MM.1S (cell line): ENCODE data around the gene ATP1A2.

Source experiments
- DNase-seq: peaks from one replicate; pipeline ENCODE4 v3.0.0-alpha.2; 2015
- H2AFZ ChIP-seq: fragments of 300-600 bp; sonication (generic); 2 replicates; pipeline ENCODE4 v1.6.0; 2016; ENCODE audit warnings: antibody characterized with exemption, low read length
- H3F3A ChIP-seq: fragments of 300-600 bp; sonication (generic); 2 replicates; pipeline ENCODE4 v1.6.1; 2016; ENCODE audit warnings: mild to moderate bottlenecking, antibody characterized with exemption, low read length, moderate library complexity, mixed read lengths; ENCODE audit not compliant: insufficient read depth
- H3K27ac ChIP-seq: fragments of 300-600 bp; sonication (generic); 2 replicates; pipeline ENCODE4 v1.5.1; 2016; ENCODE audit warnings: mild to moderate bottlenecking, low read length
- H3K27me3 ChIP-seq: fragments of 300-600 bp; sonication (generic); replicated peaks from 2 replicates; pipeline ENCODE4 v1.6.0; 2016; ENCODE audit warnings: low read length; ENCODE audit not compliant: insufficient read depth
- H3K36me3 ChIP-seq: fragments of 300-600 bp; sonication (generic); replicated peaks from 2 replicates; pipeline ENCODE4 v1.6.1; 2016; ENCODE audit warnings: mild to moderate bottlenecking, low read length, mixed read lengths; ENCODE audit not compliant: insufficient read depth
- H3K4me1 ChIP-seq: fragments of 300-600 bp; sonication (generic); 2 replicates; pipeline ENCODE4 v1.6.1; 2016; ENCODE audit warnings: low read length, mixed read lengths
- H3K4me2 ChIP-seq: fragments of 300-600 bp; sonication (generic); 2 replicates; pipeline ENCODE4 v1.6.0; 2016; ENCODE audit warnings: low read depth, low read length
- H3K4me3 ChIP-seq: fragments of 300-600 bp; sonication (generic); 2 replicates; pipeline ENCODE4 v1.5.1; 2016; ENCODE audit warnings: low read length, mixed read lengths
- H3K79me2 ChIP-seq: fragments of 300-600 bp; sonication (generic); 2 replicates; pipeline ENCODE4 v1.6.1; 2016; ENCODE audit warnings: mixed run types, low read length, mixed read lengths
- H3K9ac ChIP-seq: fragments of 300-600 bp; sonication (generic); 2 replicates; pipeline ENCODE4 v1.6.1; 2016; ENCODE audit warnings: low read length, mixed read lengths
- H3K9me2 ChIP-seq: fragments of 300-600 bp; sonication (generic); replicated peaks from 2 replicates; pipeline ENCODE4 v1.6.1; 2016; ENCODE audit warnings: mild to moderate bottlenecking, low read length, mixed read lengths; ENCODE audit not compliant: insufficient read depth
- H3K9me3 ChIP-seq: fragments of 300-600 bp; sonication (generic); replicated peaks from 2 replicates; pipeline ENCODE4 v1.6.1; 2016; ENCODE audit warnings: mild to moderate bottlenecking, low read length, mixed read lengths; ENCODE audit not compliant: insufficient read depth
- H4K20me1 ChIP-seq: fragments of 300-600 bp; sonication (generic); 2 replicates; pipeline ENCODE4 v1.6.1; 2016; ENCODE audit warnings: mild to moderate bottlenecking, low read length, moderate library complexity, mixed read lengths; ENCODE audit not compliant: insufficient read depth
- EZH2 ChIP-seq: fragments of 300-600 bp; sonication (generic); optimal IDR thresholded peaks from 2 replicates; pipeline ENCODE3; 2017; ENCODE audit warnings: low read depth, mild to moderate bottlenecking, antibody characterized with exemption, low read length, mixed read lengths
- EZH2phosphoT487 ChIP-seq: fragments of 300-600 bp; sonication (generic); IDR thresholded peaks from 2 replicates; pipeline ENCODE4 v1.6.1; 2018; ENCODE audit warnings: antibody characterized with exemption, low read length
- TF ChIP-seq, protein P1 (sequence below): fragments of 300-600 bp; sonication (generic); IDR thresholded peaks from 2 replicates; pipeline ENCODE4 v1.5.1; 2016; ENCODE audit warnings: antibody characterized with exemption, low read length, mixed read lengths

ATP1A2 gene

DNA sequence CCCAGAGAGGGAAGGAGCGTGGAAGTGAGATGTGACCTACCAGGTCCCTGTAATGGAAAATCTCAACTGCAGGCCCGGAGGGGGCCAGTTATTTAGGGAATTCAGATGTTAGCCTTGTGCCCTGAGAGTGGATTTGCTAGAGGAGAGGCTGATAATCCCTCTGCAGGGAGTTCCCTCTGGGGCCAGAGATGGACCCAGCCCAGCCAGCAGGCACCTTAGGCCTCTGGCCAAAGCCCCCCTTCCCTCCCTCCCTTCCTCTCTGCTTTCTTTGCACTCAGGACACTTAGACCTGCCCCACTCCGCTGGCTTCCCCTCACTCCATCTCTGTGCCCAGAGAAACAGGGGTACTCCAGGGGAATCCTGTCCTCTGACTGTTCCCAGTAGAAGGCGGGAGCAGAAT, 1.5 kb upstream of the ATP1A2 start:
- Histone ChIP-seq H3K9me2 (no peaks in the 10 kb centered on the region), H3K27ac (no peak overlapping the region), H3K4me2 (no peak overlapping the region), H3K9ac (no peak overlapping the region), H3K79me2 (no peaks in the 10 kb centered on the region), H3K27me3 (peaks cover 7% of the 10 kb centered on the region; the same call in 1 of the 2 replicates), H2AFZ (no peak overlapping the region), H4K20me1 (no peaks in the 10 kb centered on the region), H3K9me3 (no peaks in the 10 kb centered on the region), H3K36me3 (no peaks in the 10 kb centered on the region), H3K4me1 (no peaks in the 10 kb centered on the region), H3F3A (no peaks in the 10 kb centered on the region), H3K4me3 (no peak overlapping the region)
- TF ChIP-seq EZH2 = no peak
- TF ChIP-seq, protein P1, sequence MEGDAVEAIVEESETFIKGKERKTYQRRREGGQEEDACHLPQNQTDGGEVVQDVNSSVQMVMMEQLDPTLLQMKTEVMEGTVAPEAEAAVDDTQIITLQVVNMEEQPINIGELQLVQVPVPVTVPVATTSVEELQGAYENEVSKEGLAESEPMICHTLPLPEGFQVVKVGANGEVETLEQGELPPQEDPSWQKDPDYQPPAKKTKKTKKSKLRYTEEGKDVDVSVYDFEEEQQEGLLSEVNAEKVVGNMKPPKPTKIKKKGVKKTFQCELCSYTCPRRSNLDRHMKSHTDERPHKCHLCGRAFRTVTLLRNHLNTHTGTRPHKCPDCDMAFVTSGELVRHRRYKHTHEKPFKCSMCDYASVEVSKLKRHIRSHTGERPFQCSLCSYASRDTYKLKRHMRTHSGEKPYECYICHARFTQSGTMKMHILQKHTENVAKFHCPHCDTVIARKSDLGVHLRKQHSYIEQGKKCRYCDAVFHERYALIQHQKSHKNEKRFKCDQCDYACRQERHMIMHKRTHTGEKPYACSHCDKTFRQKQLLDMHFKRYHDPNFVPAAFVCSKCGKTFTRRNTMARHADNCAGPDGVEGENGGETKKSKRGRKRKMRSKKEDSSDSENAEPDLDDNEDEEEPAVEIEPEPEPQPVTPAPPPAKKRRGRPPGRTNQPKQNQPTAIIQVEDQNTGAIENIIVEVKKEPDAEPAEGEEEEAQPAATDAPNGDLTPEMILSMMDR = no peak
- DNase-seq = no peak

DNA sequence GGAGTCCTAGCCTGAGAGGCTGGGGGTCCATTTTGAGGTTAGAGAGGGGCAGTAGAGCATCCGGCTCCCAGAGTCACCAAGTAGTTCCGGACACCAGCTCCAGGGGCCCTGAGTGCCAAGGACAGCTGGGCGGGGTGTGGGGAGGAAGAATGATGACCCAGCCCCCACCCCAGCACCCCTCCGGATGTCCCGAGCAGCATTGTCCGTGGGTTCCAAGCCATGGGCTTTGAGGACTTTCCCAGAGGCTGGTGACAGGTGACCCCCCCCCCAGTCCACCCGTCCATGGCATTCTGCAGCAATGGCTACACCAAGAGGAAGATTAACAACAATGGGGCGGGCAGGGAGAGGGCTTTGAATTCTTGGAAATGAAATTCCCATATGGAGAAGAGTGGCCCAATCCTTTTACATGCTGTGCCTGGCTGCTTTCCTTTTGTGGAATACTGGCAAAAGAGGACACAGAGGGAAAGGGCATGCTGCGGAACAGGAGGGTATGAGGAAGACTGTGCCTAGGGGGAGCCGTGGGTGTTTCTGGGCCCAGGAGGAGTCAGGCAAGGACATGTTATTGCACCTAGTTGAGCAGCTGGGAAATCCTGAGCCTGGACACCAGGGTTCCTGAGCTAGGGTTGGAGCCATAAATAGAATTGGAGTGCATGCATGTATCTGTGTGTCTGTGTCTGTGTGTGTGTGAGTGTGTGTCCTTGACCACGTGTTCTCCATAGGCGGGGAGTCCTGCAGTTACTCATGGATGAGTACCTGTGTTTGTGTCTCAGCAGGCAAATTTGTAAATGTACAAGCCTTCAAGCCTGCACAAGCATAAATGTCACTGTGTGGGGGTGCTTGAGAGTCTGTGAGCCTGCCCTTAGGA, 956 bp downstream of the ATP1A2 start:
- Histone ChIP-seq H4K20me1 (no peaks in the 10 kb centered on the region), H3K4me2 (no peak overlapping the region), H3K9ac (no peak overlapping the region), H3F3A (no peaks in the 10 kb centered on the region), H3K4me1 (no peaks in the 10 kb centered on the region), H3K36me3 (no peaks in the 10 kb centered on the region), H2AFZ (no peak overlapping the region), H3K79me2 (no peaks in the 10 kb centered on the region), H3K9me2 (no peaks in the 10 kb centered on the region), H3K4me3 (no peak overlapping the region), H3K27ac (no peak overlapping the region), H3K9me3 (no peaks in the 10 kb centered on the region), H3K27me3 (peaks cover 7% of the 10 kb centered on the region; the same call in 1 of the 2 replicates)
- TF ChIP-seq, protein P1 = no peak
- TF ChIP-seq EZH2 = no peak
- no peak for TF ChIP-seq EZH2phosphoT487
- no peak for DNase-seq

DNA sequence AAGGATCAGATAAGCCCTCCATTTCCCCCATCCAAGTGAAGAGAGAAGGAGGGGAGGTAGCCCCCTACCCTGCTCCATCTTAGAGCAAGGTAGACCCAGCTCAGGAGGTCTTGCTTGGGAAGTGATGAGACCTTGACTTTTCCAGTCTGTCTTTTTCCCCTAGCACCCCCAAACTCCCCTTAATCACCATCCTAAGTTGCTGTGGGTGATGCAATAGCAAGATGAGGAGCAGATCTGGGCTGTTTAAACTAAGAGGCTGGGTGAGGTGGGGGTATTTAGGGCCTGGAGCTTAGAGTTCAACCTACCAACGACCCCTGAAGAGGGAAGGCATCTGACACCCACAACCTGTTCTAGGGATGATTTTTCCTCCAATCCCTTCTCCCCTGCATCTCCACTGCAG, 1.7 kb downstream of the ATP1A2 start:
- DNase-seq = no peak
- Histone ChIP-seq H3F3A (no peaks in the 10 kb centered on the region), H3K27me3 (peaks cover 7% of the 10 kb centered on the region; the same call in 1 of the 2 replicates), H4K20me1 (no peaks in the 10 kb centered on the region), H3K4me2 (no peak overlapping the region), H3K9ac (no peak overlapping the region), H3K4me3 (no peak overlapping the region), H2AFZ (no peak overlapping the region), H3K9me3 (no peaks in the 10 kb centered on the region), H3K9me2 (no peaks in the 10 kb centered on the region), H3K79me2 (no peaks in the 10 kb centered on the region), H3K36me3 (no peaks in the 10 kb centered on the region), H3K27ac (no peak overlapping the region), H3K4me1 (no peaks in the 10 kb centered on the region)
- TF ChIP-seq EZH2phosphoT487 (no peak), EZH2 (no peak)
- TF ChIP-seq, protein P1 = no peak
